Muscle of back (tissue), 11 donors: ENCODE results near the gene GON4L. TPM values are rescaled to one million over a fixed set of nuclear protein-coding genes. Genes with fewer than 3 reads are reported as not detected.
"Not testable (repeated sequence)": the region's sequence is repeated elsewhere in the genome, so short reads cannot be mapped to it uniquely, and the experiment has no call there.

Experiments
- DNase-seq, 3 donors: peaks; one replicate each; pipeline versions ENCODE4 v3.0.0 to v3.0.0-alpha.2; 2013
- polyA plus RNA-seq, 10 donors: library from polyadenylated mRNA; unstranded; fragments of 120-200 nt; gene quantifications; one replicate each; pipeline ENCODE4 v1.2.1, GENCODE V29; 2013; ENCODE audit not compliant: insufficient read length in 10 of 10

The GON4L gene
- polyA plus RNA-seq, 10 donors: 21.8 to 43.6 (median 30.3) TPM

DNA sequence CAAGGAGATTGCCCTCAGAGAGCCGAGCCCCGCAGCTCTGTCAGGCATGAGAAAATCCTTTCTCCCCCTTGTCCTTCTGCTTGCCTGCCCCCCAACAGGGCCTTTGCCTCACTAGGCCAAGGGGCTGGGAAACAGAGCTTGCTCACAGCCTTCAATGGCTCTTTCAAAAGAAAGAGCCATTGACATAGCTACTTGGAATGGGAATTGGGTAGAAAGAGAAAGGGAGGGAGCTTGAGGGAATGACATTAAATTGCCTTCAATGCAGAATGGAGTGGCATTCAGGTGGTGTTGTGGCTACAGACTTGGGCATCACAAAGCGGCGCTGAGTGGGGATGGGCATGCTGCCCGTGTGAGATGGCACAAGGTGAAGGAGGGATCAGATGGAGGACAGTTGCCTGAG lies 15.5 kb upstream of the GON4L start:
- no peak for DNase-seq

DNA sequence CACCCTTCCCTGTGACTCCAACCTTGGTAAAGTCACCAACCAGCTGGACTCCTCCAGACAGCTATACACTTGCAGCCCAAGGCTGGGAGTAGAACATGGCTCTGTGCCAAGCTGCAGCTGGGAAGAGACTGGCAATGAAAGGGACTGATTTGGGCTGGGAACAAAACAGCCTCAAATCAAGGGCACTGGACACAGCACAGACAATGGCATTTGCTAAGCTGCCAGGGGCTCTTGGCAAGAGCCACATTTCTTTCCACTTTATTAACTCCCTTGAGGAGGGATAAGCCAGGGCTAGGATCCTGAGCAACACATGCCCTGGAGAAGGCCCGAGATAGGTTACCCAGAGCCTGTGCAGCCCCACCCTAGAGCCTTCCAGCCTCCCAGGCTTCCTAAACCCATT lies 14.4 kb upstream of the GON4L start:
- DNase-seq: peak; percentile 42 to 81 (median 59)

DNA sequence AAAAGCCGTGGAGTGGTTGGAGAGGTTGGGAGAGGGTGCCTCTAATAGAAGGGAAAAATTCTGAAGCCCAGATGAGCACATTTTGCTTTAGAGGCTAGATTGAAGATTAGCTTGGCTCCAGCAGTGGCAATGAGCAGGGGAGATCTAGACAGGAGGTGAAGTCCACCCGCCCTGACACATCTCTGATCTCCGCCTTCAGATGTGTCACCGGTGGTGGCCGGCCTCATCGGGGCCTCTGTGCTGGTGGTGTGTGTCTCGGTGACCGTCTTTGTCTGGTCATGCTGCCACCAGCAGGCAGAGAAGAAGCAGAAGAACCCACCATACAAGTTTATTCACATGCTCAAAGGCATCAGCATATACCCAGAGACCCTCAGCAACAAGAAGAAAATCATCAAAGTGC lies 10.8 kb upstream of the GON4L start:
- DNase-seq: no peak

DNA sequence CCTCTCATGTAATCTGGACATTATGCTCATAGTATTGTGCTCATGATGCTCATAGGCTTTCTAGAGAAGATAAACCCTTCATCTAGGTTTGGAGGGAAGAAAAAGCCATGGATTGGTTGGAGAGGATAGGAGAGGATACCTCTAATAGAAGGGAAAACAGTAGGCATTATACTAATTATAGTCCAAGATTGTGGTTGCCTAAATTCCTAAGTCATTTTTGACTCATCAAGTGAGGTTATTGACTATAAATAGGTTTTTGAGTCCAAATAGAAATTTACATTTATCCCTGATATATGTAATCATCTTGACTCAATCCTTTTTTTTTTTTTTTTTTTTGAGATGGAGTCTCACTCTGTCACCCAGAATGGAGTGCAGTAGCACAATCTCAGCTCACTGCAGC lies 7.4 kb upstream of the GON4L start:
- no peak for DNase-seq

DNA sequence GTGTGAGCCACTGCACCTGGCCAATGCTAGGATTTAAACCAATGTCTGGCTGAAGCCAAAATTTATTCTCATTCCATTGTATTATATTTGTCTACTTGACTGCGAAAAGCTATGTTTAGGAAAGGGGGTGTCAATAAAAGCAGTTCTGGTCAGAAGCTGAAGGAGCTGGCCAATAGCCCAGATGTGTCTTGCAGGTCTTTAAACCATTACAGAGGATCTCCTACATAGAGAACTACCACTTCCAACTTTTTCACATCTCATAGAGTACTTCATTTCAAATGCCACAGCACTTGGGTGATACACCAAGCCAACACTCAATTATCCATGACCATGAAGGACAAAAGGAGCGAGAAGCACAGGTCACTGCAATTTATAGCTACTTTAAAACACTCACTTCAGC lies 4.9 kb upstream of the GON4L start:
- no peak for DNase-seq

DNA sequence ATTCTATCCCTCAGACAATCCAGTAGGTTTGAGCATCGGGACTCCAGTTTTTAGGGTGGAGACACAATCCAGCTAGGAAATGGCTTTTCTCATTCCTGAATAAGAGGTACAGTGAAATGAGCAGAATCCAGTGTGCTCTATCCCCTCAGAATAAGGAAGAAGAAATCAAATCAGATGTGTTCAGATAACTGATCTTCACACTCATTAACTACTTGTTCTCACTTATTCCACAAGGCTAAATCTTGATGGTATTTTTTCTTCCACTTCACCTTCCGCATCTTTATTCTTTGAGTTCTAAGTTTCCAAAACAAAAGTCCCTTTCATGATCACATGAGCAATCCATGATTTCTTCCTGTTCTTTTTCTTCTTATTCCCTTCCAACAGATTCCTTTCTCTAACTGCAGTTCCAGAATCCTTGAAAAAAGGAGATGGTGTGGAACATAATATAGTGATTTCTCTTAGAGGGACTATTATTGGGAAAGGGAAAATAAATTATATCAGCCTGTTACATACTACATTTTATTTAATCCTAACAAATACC lies 4.0 kb upstream of the GON4L start:
- peak in 2 of 3 donors; percentile 15 to 39 for DNase-seq

DNA sequence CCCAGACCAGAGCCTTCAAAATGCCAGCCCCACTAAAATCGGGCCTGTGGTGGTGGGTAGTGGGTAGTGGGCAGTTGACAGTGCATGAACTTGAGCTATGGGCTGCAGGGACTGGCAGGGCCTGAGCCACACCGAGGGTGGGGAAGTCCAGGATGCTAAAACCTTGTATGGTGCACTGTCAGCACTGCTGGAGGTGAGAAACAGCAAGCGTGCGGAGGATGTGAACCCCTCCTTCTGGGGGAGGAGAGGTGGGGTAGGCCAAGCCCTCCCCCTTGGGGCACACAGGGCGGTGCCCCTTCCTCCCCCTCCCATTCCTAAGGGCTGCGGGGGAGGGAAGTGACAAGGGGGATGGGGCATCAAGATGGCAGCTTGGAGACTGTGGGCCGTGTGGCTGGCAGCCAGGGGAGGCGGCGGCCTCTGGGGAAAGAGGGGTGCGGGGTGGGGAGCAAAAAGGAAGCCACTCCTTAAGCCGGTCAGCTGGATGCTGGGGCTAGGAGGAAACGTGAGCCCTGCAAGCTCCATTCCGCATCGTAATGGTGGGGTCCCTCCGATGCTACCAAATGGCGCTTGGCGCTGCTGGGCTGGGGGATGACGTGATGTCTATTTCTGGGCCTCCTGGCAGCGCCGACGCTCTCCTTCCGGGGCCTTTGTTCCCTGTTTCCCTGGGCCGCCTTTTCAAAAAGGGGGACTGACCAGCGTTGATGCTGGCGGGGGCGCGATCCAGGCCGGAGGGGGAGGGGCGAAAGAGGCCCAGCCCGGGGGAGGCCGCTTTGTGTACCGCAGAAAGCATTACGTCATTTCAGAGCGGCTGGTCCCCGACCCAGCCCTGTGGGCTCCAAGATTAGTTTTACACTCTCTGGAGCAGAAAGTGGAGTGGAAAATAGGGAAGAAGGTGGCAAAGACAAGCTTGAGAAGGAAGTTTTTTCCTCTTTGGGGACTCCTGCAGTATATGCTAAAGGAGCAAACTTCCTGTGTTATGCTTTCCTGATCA lies 3.2 kb upstream of the GON4L start:
- peak; percentile 77 to 96 (median 91) for DNase-seq

DNA sequence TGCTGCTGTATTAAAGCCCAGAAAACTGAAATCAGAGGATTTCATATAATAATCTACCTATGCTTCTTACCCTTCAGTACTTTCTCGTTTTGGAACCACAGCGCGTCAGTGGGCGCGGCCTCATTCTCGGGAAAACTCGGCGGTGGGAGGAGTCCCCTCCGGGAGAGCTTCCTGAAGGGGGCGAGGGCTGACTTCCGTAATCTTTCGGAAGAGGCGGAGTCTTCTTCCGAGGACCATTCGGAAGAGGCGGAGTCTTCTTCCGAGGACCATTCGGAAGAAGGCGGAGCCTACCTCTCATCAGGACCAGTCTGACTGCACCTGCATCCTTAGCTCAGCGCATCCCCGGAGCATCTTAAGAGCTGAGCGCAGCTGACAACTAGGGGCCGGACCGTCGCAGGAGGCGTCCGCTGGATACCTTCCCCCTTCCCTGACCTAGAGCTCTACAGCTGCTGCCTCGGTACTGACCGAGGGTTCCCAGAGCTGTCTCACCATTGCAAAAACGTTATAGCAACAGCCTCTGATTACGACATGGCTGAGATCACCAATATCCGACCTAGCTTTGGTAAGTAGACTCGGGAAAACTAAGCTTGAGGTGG lies 2.3 kb upstream of the GON4L start, which contains the start of gene SYT11:
Gene SYT11, plus strand, starts transcription at position 334 of the 596 bp plus-strand sequence. Its CDS starts 195 bp downstream, at position 529.
- peak; percentile 98 for DNase-seq

DNA sequence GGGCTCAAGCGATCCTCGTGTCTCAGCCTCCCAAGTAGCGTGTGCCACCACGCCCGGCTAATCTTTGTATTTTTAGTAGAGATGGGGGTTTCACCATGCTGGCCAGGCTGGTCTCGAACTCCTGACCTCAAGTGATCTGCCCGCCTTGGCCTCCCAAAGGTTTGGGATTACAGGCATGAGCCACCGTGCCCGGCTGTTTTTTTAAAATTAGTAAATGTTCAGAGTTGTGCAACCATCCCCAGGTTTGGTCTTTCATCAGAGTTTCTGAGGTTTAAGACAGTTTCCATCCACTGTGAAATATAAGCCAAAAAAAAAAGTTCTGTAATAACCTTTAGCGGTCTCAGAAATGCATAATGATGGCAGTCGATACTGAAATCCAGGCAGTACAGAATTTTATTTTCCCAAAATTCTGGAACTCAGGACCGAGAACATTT lies 1.8 kb upstream of the GON4L start:
- DNase-seq: no peak

DNA sequence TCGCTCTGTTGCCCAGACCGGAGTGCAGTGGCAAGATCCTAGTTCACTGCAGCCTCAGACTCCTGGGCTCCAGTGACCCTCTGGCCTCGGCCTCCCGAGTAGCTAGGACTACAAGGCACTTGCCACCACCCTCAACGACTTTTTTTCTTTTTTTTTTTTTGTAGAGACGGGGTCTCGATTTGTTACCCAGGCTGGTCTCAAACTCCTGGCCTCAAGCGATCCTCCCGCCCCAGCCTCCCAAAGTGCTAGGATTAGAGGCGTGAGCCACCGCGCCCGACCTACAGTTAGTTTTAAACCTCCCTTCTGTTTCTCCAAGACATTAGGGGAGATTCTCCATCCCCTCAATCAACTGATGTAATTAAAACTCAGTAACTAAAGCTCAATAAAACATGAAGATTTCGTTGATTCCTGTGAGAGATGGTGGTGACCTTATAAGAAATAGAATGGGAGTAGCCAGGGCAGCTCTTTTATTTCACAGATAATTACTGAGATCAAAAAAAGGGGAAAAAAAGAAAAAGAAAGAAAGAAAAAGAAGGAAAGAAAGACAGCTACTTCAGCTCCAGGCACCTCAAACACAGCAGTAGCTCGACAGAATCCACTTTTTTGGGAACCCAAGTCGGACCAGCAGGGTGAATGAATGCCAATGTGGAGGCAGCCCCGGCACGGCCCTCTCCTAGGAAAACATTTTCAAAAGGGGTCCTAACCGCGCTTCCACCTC lies 598 bp downstream of the GON4L start:
- DNase-seq: no peak

DNA sequence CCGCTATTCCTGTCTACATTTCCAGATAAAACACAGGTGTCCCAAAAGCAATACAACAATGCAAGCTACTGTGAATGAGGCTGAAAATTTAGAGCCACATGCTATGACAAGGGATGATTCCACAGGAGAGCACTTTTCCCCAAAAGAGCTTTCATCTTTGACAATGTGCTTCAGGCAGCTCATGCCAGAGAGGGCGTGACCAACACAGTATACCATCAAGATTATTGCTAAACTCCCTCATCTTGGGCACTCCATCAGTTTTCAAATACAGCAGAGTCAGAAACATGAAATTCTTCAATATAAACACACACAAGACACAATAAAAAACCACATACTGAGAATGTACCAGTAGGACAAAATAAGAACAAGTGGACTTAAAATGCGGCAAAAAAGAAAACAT lies 6.7 kb downstream of the GON4L start:
- DNase-seq: no peak

DNA sequence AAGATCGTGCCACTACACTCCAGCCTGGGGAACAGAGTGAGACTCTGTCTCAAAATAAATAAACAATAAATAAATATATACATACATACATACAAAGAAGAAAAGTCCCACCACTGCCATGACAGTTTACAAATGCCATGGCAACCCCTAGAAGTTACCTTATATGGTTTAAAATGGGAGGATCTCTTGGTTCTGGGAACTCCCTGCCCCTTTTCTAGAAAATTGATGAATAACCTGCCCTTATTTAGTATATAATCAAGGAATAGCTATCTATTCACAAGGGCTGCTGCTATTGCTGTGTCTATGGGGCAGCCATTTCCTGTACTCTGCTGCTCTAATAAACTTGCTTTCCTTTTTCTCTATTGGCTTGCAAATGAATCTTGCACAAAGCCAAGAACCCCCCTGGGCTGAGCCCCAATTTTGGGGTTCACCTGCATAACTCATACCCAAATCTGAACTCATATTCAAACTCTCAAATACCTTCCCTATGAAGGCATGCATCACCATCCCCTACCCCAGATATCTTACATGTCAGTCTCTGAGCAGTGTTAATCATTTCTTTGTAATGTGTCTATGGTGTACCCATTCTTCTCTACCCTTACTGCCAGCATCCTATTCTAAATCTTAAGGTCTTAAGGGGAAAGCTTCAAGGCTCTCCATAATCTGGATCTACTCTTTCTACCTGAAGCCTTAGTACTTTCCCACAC lies 9.0 kb downstream of the GON4L start:
- DNase-seq: no peak

DNA sequence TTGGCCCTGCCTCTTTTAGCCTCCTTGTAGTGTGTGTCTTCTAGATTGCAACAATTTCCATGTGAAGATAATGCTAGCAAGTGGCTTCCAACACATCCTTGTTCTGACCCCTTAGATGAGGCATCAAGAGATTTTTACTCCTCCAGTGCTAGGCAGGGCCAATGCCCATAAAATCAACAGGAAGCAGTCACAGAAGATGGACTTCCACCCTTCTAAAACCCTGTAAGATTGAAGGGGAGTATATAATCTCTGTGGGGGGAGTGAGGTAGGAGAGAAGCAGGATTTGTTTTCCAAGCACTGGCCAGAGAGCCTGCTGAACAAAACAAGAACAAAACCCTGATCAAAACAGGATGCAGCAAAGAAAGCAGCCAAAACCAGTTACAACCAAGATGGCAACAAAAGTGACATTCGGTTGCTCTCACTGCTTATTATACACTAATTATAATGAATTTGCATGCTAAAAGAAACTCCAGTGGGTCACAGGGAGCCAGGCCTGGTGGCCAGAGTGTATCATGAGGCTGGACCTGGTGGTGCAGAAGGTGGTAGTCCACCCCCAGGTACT lies 12.1 kb downstream of the GON4L start:
- DNase-seq: no peak

DNA sequence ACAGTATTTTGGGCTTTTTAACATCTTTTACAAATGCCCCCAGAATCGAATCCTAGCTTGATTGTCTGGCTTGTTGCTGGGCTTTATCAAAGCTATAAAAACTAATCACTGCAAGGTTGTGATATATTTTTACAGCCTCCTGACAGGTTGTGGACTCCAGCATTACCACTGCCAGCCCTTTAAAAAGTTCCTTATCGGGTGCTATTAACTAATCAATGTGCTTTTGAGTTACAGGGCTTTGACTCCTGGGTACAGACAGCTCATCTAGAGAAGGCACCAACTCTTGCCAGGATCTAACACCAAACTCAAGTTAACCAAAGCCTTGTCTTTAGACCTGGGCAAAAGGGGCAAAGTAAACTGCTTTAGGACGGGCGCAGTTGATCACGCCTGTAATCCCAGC lies 16.6 kb downstream of the GON4L start:
- DNase-seq: no peak

DNA sequence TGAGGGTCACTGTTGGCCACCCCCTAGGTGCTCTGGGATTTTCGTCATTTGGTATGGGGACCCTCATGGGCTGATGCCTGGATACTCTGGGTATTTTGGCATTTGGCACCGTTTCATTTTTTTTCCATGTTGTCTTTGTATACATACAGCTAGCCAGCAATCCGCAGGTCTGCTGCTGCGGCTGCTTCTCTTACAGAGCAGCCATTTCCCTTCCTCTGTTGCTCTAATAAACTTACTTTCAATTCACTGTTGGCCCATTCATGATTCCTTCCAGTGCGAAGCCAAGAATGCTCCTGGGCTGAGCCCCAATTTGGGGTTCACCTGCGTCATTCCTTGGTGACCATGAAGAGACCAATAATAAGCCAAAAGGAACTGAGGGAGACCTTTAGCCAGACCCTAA lies 21.5 kb downstream of the GON4L start:
- no peak for DNase-seq

DNA sequence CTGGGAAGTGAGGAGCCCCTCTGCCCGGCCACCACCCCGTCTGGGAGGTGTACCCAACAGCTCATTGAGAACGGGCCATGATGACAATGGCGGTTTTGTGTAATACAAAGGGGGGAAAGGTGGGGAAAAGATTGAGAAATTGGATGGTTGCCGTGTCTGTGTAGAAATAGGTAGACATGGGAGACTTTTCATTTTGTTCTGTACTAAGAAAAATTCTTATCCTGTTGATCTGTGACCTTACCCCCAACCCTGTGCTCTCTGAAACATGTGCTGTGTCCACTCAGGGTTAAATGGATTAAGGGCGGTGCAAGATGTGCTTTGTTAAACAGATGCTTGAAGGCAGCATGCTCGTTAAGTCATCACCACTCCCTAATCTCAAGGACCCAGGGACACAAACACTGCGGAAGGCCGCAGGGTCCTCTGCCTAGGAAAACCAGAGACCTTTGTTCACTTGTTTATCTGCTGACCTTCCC lies 22.1 kb downstream of the GON4L start:
- DNase-seq: not testable (repeated sequence)

DNA sequence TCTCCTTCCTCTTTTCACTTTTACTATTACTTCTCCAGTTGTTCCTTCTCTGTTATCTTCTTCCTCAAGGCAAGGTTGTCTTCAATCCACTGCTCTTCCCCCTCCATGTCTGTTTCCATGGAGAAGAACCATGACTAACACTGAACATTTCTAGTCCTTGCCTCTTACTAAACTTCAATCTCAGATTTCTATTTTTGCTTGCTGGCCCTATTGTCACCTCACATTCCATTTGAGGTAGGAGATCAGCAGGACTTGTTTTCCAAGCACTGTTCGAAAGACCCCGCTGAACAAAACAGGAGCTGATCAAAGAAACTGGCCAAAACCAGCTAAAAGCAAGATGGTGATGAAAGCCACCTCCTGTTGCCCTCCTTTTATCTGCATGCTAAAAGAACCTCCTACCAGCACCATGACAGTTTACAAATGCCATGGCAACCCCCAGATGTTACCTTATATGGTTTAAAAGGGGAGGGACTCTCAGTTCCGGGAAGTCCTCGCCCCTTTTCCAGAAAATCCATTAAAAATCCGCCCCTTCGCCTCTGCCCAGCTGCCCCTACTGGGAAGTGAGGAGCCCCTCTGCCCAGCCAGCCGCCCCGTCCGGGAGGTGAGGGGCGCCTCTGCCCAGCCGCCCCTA lies 22.6 kb downstream of the GON4L start:
- peak in 1 of 3 donors; percentile 9 for DNase-seq

DNA sequence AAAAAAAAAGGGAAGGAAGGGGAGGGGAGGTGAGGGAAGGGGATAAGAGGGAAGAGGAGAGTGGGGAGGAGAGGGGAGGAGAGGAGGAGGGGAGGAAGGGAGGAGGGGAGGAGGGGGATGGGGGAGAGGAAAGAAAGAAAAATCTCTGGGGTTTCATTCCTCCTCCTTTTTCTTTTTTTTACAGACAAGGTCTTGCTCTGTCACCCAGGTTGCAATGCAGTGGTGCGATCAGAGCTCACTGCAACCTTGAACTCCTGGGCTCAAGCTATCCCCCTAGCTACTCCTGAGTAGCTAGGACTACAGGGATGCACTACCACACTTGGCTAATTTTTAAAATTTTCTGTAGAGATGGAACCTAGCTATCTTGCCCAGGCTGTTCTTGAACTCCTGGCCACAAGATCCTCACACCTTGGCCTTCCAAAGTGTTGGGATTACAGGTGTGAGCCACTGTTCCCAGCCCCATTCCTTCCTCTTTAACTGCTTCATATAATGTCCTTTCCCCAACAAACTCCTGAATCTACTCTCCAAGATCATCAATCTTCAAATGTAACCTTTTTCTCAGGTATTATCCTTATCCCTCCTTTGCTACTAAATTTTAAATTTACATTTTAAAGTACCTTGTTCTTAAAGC lies 23.2 kb downstream of the GON4L start:
- no peak for DNase-seq

DNA sequence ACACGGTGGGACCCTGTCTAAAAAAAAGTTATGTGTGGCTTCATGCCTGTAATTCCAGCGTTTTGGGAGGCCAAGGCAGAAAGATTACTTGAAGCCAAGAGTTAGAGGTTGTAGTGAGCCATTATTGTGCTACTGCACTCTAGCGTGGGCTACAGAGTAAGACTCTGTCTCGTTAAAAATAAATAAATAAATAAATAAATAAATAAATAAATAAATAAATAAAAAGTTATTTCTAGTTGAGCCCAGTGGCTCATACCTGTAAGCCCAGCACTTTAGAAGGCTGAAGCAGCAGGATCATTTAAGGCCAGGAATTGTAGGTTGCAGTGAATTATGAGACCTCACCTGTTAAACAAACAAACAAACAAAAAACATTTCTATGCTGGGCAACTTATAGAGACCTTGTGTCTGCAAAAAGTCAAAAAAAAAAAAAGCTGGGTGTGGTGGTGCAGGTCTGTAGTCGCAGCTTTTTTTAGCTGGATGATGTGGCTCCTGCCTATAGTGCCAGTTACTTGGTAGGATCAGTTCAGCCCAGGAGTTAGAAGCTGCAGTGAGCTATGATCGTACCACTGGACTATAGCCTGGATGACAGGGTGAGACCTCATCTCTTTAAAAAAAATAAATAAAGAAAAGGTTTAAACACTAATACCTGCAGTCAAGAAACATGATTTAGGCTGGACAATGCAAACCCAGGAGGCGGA lies 25.6 kb downstream of the GON4L start:
- no peak for DNase-seq
